NCI-H526 (cell line): Measurements from ENCODE around the gene CDH8.

ENCODE experiments used
- DNase-seq, 2 experiments: peaks; one replicate each; lab custom pipeline; 2025; lab: John Stamatoyannopoulos, UW

Gene CDH8

GRCh38 chr16:61936522-61936921, 99.7 kb downstream of the CDH8 start:
- peak in 1 of 2 experiments; percentile 15 for DNase-seq

GRCh38 chr16:61934601-61935000, 101.6 kb downstream of the CDH8 start:
- no peak for DNase-seq

GRCh38 chr16:61929776-61930175, 106.5 kb downstream of the CDH8 start:
- no peak for DNase-seq

GRCh38 chr16:61926766-61927165, 109.5 kb downstream of the CDH8 start:
- no peak for DNase-seq

- no peak for DNase-seq
Observed at GRCh38 chr16:61923629-61924028, 112.6 kb downstream of the CDH8 start.

- no peak for DNase-seq
Observed at GRCh38 chr16:61921373-61921772, 114.9 kb downstream of the CDH8 start.

GRCh38 chr16:61917865-61918826, 118.1 kb downstream of the CDH8 start:
- peak; percentile 9 to 45 for DNase-seq

GRCh38 chr16:61915569-61915968, 120.7 kb downstream of the CDH8 start:
- no peak for DNase-seq

- no peak for DNase-seq
Observed at GRCh38 chr16:61909074-61909473, 127.2 kb downstream of the CDH8 start.

GRCh38 chr16:61908426-61908825, 127.8 kb downstream of the CDH8 start:
- no peak for DNase-seq

- no peak for DNase-seq
Observed at GRCh38 chr16:61901689-61902088, 134.5 kb downstream of the CDH8 start.

GRCh38 chr16:61900482-61900881, 135.8 kb downstream of the CDH8 start:
- DNase-seq = no peak

GRCh38 chr16:61897657-61898056, 138.6 kb downstream of the CDH8 start:
- DNase-seq = no peak

GRCh38 chr16:61892531-61892930, 143.7 kb downstream of the CDH8 start:
- no peak for DNase-seq

- no peak for DNase-seq
Observed at GRCh38 chr16:61891460-61891859, 144.8 kb downstream of the CDH8 start.

- no peak for DNase-seq
Observed at GRCh38 chr16:61890386-61890785, 145.9 kb downstream of the CDH8 start.

- no peak for DNase-seq
Observed at GRCh38 chr16:61887903-61888302, 148.3 kb downstream of the CDH8 start.

- DNase-seq = no peak
Observed at GRCh38 chr16:61885343-61885742, 150.9 kb downstream of the CDH8 start.

GRCh38 chr16:61879306-61879705, 156.9 kb downstream of the CDH8 start:
- DNase-seq = no peak

GRCh38 chr16:61877436-61877835, 158.8 kb downstream of the CDH8 start:
- no peak for DNase-seq

GRCh38 chr16:61872778-61873119, 163.5 kb downstream of the CDH8 start:
- DNase-seq = no peak

GRCh38 chr16:61871837-61872777, 164.1 kb downstream of the CDH8 start:
- no peak for DNase-seq
